Fibroblast of lung (primary cell): Measurements from ENCODE around the gene SMYD5.

Experiments
- EZH2 ChIP-seq: IDR thresholded peaks from 2 replicates; pipeline ENCODE4 v1.5.1; 2012; ENCODE audit warnings: low read length, control low read depth, mild to moderate bottlenecking; ENCODE audit errors: missing control alignments
- TF ChIP-seq, protein P1 (sequence below), 2 donors: IDR thresholded peaks in 1 of 2; conservative IDR thresholded peaks in 1 of 2; 1 replicate in 1 of 2; 2 replicates in 1 of 2; pipeline ENCODE4 v1.5.1; 2011 to 2012; ENCODE audit warnings: low read length in 2 of 2, control low read depth in 1 of 2, inconsistent platforms in 1 of 2, low read depth in 1 of 2, mild to moderate bottlenecking in 1 of 2

DNA sequence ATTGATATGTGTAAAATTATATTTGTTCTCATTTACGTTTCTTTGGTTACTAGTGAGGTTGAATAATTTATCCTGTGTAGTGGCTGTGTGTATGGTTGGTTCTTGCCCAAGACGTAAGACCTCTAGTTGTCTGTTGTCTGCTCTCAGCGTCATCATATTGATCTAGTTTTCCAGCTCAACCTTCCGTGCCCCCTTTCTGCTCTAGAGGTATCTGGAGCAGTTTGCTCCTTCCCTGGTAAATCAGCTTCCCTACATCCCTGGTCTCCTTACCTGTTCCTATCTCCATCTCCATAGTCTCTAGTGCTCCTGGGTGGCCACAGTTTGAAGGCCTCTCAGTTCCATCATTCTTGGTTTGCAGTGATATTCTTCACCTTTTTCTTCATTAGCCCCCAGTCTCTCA is 1.2 kb downstream of the SMYD5 start:
- TF ChIP-seq, protein P1, sequence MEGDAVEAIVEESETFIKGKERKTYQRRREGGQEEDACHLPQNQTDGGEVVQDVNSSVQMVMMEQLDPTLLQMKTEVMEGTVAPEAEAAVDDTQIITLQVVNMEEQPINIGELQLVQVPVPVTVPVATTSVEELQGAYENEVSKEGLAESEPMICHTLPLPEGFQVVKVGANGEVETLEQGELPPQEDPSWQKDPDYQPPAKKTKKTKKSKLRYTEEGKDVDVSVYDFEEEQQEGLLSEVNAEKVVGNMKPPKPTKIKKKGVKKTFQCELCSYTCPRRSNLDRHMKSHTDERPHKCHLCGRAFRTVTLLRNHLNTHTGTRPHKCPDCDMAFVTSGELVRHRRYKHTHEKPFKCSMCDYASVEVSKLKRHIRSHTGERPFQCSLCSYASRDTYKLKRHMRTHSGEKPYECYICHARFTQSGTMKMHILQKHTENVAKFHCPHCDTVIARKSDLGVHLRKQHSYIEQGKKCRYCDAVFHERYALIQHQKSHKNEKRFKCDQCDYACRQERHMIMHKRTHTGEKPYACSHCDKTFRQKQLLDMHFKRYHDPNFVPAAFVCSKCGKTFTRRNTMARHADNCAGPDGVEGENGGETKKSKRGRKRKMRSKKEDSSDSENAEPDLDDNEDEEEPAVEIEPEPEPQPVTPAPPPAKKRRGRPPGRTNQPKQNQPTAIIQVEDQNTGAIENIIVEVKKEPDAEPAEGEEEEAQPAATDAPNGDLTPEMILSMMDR (conservative IDR thresholded peaks at IDR 0.05 in 1 of 2, IDR thresholded peaks at IDR 0.05 in 1 of 2; ENCODE audit: low read depth in 1 of 2, low read length in 2 of 2): no peak
- TF ChIP-seq EZH2: no peak
